ENCODE results near the gene WT1.

The WT1 gene

GRCh38 chr11:32381179-32381578 is 54.2 kb downstream of the WT1 start:
- Histone ChIP-seq H3K27me3 (ENCODE audit: control insufficient read depth, low read length) (peaks cover 3% of the 10 kb centered on the region), H3K79me2 (ENCODE audit: control insufficient read depth, low read length) (no peaks in the 10 kb centered on the region), H3K4me3 (ENCODE audit: low read length) (no peak overlapping the region), H3F3A (ENCODE audit: control insufficient read depth, insufficient read depth) (no peaks in the 10 kb centered on the region), H3K9me3 (ENCODE audit: control insufficient read depth, insufficient read depth, low read length) (no peaks in the 10 kb centered on the region), H3K4me1 (ENCODE audit: control insufficient read depth, low read length) (peaks cover under 1% of the 10 kb centered on the region; the same call in 1 of the 2 replicates), H3K27ac (ENCODE audit: low read depth, low read length) (no peak overlapping the region), H4K20me1 (ENCODE audit: control insufficient read depth, insufficient read depth, low read depth, low read length) (no peaks in the 10 kb centered on the region), H3K4me2 (ENCODE audit: low read length) (no peak overlapping the region), H3K36me3 (ENCODE audit: control insufficient read depth, low read length) (no peaks in the 10 kb centered on the region), H3K9me2 (replicated peaks; ENCODE audit: control insufficient read depth, low read length) (no peaks in the 10 kb centered on the region)
- TF ChIP-seq CTCF (IDR thresholded peaks at IDR 0.05; ENCODE audit: low read depth, low read length, poor library complexity, severe bottlenecking) (no peak), EZH2phosphoT487 (IDR thresholded peaks at IDR 0.05; ENCODE audit: borderline replicate concordance, low read length) (no peak)

GRCh38 chr11:32379719-32380118 is 55.6 kb downstream of the WT1 start:
- Histone ChIP-seq H3K4me2 (ENCODE audit: low read length) (no peak overlapping the region), H3K9me2 (replicated peaks; ENCODE audit: control insufficient read depth, low read length) (no peaks in the 10 kb centered on the region), H3K4me3 (ENCODE audit: low read length) (no peak overlapping the region), H3K27me3 (ENCODE audit: control insufficient read depth, low read length) (no peaks in the 10 kb centered on the region), H3F3A (ENCODE audit: control insufficient read depth, insufficient read depth) (no peaks in the 10 kb centered on the region), H3K27ac (ENCODE audit: low read depth, low read length) (no peak overlapping the region), H3K79me2 (ENCODE audit: control insufficient read depth, low read length) (no peaks in the 10 kb centered on the region), H4K20me1 (ENCODE audit: control insufficient read depth, insufficient read depth, low read depth, low read length) (no peaks in the 10 kb centered on the region), H3K9me3 (ENCODE audit: control insufficient read depth, insufficient read depth, low read length) (no peaks in the 10 kb centered on the region), H3K36me3 (ENCODE audit: control insufficient read depth, low read length) (no peaks in the 10 kb centered on the region), H3K4me1 (ENCODE audit: control insufficient read depth, low read length) (no peaks in the 10 kb centered on the region)
- TF ChIP-seq CTCF (IDR thresholded peaks at IDR 0.05; ENCODE audit: low read depth, low read length, poor library complexity, severe bottlenecking) (no peak), EZH2phosphoT487 (IDR thresholded peaks at IDR 0.05; ENCODE audit: borderline replicate concordance, low read length) (no peak)

- H3K27me3 ChIP-seq (ENCODE audit: control insufficient read depth, low read length): no peaks in the 10 kb centered on the region
- H3K79me2 ChIP-seq (ENCODE audit: control insufficient read depth, low read length): no peaks in the 10 kb centered on the region
- H3K36me3 ChIP-seq (ENCODE audit: control insufficient read depth, low read length): no peaks in the 10 kb centered on the region
- 0 out of 2 replicates have a peak, but pooled peaks cover 3% of the 10 kb centered on the region for H3K4me1 ChIP-seq (ENCODE audit: control insufficient read depth, low read length)
- no peak for TF ChIP-seq EZH2phosphoT487 (IDR thresholded peaks at IDR 0.05; ENCODE audit: borderline replicate concordance, low read length)
- no peak for TF ChIP-seq CTCF (IDR thresholded peaks at IDR 0.05; ENCODE audit: low read depth, low read length, poor library complexity, severe bottlenecking)
- H3F3A ChIP-seq (ENCODE audit: control insufficient read depth, insufficient read depth): no peaks in the 10 kb centered on the region
- H4K20me1 ChIP-seq (ENCODE audit: control insufficient read depth, insufficient read depth, low read depth, low read length): no peaks in the 10 kb centered on the region
- H3K9me2 ChIP-seq (replicated peaks; ENCODE audit: control insufficient read depth, low read length): no peaks in the 10 kb centered on the region
- H3K4me3 ChIP-seq (ENCODE audit: low read length): no peak overlapping the region
- peaks cover 3% of the 10 kb centered on the region; the same call in 1 of the 2 replicates for H3K9me3 ChIP-seq (ENCODE audit: control insufficient read depth, insufficient read depth, low read length)
- H3K4me2 ChIP-seq (ENCODE audit: low read length): no peak overlapping the region
- no peak overlapping the region for H3K27ac ChIP-seq (ENCODE audit: low read depth, low read length)
These were observed 59.5 kb downstream of the WT1 start for GRCh38 chr11:32375826-32376225.

Data from DOHH2 (cell line).